HG03139 (cell line): ENCODE results near the gene EIF4G1.
A peak's percentile ranks its signal among the peaks of the same experiment; 100 is the strongest.
"Not testable (repeated sequence)": the region's sequence is repeated elsewhere in the genome, so short reads cannot be mapped to it uniquely, and the experiment has no call there.

Experiments
- ATAC-seq: cut with Tn5 transposase; IDR thresholded peaks from one replicate; pipeline ENCODE4 v1.9.1; 2021; ENCODE audit not compliant: unreplicated experiment

The EIF4G1 gene, protein sequence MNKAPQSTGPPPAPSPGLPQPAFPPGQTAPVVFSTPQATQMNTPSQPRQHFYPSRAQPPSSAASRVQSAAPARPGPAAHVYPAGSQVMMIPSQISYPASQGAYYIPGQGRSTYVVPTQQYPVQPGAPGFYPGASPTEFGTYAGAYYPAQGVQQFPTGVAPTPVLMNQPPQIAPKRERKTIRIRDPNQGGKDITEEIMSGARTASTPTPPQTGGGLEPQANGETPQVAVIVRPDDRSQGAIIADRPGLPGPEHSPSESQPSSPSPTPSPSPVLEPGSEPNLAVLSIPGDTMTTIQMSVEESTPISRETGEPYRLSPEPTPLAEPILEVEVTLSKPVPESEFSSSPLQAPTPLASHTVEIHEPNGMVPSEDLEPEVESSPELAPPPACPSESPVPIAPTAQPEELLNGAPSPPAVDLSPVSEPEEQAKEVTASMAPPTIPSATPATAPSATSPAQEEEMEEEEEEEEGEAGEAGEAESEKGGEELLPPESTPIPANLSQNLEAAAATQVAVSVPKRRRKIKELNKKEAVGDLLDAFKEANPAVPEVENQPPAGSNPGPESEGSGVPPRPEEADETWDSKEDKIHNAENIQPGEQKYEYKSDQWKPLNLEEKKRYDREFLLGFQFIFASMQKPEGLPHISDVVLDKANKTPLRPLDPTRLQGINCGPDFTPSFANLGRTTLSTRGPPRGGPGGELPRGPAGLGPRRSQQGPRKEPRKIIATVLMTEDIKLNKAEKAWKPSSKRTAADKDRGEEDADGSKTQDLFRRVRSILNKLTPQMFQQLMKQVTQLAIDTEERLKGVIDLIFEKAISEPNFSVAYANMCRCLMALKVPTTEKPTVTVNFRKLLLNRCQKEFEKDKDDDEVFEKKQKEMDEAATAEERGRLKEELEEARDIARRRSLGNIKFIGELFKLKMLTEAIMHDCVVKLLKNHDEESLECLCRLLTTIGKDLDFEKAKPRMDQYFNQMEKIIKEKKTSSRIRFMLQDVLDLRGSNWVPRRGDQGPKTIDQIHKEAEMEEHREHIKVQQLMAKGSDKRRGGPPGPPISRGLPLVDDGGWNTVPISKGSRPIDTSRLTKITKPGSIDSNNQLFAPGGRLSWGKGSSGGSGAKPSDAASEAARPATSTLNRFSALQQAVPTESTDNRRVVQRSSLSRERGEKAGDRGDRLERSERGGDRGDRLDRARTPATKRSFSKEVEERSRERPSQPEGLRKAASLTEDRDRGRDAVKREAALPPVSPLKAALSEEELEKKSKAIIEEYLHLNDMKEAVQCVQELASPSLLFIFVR (N-terminal part only)

DNA sequence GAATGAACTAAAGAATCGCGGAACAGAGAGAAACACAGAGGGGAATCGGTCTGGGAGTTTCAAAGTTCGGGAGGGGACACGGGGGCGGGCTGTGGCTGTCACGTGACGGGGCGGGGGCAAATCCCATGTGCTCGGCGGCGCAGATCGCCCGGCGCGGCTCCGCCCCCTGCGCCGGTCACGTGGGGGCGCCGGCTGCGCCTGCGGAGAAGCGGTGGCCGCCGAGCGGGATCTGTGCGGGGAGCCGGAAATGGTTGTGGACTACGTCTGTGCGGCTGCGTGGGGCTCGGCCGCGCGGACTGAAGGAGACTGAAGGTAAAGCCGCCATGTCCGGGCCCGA is at the start of gene EIF4G1:
Gene EIF4G1 (plus strand): TSS at position 244 of the 337 bp plus-strand sequence. CDS start 1,191 bp downstream, outside the sequence.
- ATAC-seq, result peak; percentile 82

DNA sequence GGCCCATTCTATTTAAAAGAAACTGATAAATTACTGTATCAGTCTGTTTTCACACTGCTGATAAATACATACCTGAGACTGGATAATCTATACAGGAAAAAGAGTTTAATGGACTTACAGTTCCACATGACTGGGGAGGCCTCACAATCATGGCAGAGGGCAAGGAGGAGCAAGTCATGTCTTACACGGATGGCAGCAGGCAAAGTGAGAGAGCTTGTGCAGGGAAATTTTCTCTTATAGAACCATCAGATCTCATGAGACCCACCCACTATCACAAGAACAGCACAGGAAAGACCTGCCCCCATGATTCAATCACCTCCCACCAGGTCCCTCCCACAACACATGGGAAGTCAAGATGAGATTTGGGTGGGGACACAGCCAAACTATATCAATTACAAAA is 47.2 kb upstream of the EIF4G1 start:
- not testable (repeated sequence) for ATAC-seq

DNA sequence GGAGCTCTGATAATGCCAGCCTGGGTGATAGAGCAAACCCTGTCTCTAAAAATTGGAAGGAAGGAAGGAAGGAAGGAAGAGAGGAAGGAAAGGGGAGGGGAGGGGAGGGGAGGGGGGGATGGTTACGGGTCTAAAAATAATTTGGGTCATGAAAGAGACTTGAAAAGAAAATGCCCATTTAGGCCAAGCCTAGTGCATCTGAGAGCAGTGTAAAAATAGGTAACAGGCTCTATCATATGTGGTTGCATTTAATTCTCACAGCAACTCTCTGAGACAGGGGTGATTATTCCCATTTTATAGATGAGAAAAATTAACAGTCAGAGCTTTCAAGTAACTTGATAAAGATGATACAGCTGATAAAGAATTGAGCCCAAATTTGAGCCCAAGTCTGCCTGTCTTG is 42.1 kb upstream of the EIF4G1 start:
- no peak for ATAC-seq

DNA sequence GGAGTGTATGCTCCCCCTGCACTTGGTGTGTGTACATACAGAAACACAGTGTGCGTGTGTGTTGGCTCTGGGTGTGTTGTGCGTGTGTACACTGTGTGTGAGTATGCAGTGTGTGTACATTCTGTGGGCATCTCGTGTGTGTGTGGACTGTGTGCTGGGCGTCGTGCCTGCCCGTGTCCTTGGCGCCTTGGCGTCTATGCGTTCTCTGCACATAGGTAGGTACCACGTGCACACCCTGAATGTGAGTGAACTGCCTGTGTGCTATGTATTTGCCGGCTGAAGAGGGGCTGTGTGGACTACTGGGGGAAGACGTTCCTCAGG is 39.1 kb upstream of the EIF4G1 start:
- no peak for ATAC-seq

DNA sequence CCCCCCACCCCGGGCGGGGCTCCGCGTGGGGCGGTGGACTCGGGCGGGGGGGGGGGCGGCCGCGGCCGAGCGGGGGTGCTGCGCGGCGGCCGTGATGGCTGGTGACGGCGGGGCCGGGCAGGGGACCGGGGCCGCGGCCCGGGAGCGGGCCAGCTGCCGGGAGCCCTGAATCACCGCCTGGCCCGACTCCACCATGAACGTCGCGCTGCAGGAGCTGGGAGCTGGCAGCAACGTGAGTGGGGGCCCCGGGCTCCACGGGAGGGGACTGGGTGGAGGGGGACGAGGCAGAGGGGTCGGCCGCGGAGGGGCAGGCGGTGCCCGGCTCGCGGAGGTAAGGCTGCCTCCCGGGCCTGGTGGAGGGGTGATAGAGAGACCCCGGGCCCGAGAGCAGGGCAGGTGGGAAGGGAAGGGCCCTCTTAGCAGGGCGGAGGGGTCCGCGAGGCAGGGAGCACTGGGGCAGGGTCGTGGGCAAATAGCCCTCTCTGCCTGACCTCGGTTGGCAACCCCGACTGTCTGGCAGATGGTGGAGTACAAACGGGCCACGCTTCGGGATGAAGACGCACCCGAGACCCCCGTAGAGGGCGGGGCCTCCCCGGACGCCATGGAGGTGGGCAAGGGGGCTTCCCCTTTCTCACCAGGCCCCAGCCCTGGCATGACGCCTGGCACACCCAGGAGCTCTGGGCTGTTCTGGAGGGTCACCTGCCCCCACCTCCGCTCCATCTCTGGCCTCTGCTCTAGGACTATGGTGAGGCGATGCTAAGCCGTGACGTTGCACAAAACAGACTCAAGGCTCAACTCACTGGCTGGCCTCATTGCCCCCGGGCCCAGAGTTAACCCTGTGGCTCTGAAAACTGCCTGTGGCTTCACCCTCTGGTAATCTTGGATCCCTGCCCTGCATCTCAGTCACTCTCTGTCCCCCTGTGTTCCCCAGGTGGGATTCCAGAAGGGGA is 38.2 kb upstream of the EIF4G1 start, which contains the start of gene ECE2:
Gene ECE2 (plus strand): TSS at position 62 of the 950 bp plus-strand sequence. CDS start 132 bp downstream, at position 194.
- ATAC-seq, result no peak

DNA sequence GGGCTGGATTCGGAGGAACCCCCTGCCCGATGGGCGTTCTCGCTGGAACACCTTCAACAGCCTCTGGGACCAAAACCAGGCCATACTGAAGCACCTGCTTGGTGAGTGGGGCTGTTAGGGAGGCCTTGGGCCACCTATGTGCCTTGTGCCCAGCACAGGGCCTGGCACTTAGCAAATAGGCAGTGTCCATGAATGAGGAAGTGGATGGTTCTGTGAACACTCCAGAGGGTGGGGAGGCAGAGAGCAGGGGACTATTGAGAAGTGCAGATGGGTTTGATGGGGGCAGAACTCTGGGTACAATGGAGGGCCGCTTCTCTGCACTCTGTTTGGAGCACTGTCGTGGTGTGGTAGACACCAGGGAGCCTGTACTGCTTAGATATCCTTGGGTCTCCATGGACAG is 37.0 kb upstream of the EIF4G1 start:
- no peak for ATAC-seq

DNA sequence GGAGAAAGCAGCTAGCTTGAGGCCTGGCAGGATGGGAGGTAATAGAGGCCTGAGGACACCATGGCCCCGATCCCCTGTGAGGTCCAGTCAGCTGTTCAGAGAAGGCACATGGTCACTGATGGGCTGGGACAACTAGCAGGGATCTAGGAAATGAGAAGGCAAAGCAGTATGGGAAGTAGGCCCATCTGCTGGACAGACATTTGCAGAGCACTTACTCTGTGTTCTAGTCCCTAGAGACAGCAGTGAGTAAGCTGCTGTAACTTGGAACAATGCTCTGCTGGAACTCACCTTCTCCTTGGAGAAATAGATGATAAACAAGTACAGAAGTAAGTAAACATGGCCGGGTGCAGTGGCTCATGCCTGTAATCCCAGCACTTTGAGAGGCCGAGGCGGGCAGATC is 31.5 kb upstream of the EIF4G1 start:
- ATAC-seq, result no peak

DNA sequence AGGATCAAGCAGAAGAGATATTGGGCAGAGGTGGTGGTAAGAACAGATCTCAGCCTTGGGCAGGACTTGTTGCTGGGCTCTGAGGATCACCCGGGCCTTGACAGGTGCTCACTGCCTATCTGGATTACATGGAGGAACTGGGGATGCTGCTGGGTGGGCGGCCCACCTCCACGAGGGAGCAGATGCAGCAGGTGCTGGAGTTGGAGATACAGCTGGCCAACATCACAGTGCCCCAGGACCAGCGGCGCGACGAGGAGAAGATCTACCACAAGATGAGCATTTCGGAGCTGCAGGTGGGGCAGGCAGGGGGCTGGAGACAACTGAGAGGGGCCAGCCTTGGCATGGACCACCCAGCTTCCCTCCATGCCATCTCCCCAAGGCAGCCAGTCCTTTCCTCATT is 30.7 kb upstream of the EIF4G1 start:
- no peak for ATAC-seq

DNA sequence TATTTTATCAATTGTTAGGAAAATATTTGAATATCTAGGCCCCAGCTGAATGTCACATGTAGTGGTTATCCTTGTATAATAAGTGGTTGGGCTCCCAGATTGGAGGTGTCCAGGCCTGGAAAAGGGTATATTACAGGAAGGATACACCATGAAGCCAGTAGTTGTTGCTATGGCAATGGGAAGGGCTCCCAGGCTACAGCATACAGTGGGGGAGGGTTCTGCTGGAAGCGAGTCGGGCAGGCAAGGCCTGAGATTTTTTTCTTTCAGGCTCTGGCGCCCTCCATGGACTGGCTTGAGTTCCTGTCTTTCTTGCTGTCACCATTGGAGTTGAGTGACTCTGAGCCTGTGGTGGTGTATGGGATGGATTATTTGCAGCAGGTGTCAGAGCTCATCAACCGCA is 29.7 kb upstream of the EIF4G1 start:
- ATAC-seq, result no peak

DNA sequence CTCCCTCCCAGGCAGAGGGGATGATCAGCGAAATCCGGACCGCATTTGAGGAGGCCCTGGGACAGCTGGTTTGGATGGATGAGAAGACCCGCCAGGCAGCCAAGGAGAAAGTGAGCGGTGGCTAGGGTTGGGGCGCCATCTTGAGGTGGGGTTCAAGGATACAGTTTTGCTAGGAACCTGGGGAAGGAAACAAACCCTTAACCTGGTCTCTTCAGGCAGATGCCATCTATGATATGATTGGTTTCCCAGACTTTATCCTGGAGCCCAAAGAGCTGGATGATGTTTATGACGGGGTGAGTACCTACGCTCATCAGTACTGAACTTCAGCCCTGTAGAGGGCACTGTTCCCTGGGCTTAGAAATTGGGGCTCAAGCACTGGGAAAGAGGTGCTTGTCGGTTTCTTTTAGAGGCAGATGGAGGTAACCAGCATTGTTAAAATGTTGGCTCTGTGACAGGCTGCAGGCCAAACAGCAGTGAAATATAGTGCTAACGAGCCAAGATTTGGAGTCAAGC is 24.9 kb upstream of the EIF4G1 start:
- ATAC-seq, result no peak

DNA sequence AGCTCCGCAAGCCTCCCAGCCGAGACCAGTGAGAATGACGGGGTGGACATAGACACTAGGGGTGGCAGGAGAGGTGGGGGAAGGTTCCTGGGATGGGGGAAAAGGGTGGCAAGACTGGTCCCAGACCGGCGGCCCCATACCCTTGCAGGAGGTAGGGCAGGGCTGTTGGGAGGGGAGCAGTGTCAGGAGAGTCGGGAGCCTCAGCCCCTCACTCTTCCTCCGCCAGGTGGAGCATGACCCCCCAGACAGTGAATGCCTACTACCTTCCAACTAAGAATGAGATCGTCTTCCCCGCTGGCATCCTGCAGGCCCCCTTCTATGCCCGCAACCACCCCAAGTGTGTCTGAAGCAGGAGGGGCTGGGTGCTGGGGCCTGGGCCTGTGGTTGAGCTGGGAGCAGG is 24.1 kb upstream of the EIF4G1 start:
- no peak for ATAC-seq

DNA sequence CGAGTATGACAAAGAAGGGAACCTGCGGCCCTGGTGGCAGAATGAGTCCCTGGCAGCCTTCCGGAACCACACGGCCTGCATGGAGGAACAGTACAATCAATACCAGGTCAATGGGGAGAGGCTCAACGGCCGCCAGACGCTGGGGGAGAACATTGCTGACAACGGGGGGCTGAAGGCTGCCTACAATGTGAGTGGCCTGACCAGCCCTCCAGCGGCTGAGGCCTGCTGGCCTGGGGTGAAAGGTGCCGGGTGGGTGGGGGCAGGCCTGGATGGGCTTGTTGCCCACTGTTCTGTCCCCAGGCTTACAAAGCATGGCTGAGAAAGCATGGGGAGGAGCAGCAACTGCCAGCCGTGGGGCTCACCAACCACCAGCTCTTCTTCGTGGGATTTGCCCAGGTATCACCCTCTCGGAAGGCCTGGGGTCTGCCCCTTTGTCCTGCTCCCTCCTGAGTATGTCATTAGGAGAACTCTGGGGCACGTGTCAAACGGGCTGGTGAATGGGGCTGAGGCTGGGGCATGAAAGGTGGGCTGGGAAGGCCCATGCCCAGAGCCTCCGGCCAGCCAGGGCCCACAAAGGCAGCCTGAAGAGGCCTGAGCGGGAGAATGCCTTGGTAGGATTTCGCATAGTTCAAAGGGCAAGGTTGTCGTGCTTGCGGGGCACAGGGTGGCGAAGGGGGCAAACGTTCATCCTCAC is 23.2 kb upstream of the EIF4G1 start:
- no peak for ATAC-seq

DNA sequence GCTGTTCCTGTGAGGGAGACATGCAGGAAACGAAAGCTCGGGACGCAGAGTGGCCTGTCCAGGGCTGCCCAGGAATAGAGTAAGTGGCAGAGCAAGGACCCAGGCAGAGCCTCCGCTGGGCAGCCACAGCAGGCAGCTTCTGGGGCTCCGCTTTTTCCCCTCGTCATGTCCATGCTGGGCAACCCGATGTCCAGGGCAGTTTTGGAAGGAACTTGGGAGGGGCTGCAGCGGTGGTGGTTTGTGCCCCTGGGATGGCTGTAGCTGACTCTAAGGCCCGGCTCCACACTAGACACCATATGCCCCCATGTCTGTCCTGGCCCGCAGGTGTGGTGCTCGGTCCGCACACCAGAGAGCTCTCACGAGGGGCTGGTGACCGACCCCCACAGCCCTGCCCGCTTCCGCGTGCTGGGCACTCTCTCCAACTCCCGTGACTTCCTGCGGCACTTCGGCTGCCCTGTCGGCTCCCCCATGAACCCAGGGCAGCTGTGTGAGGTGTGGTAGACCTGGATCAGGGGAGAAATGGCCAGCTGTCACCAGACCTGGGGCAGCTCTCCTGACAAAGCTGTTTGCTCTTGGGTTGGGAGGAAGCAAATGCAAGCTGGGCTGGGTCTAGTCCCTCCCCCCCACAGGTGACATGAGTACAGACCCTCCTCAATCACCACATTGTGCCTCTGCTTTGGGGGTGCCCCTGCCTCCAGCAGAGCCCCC is 22.5 kb upstream of the EIF4G1 start:
- no peak for ATAC-seq

DNA sequence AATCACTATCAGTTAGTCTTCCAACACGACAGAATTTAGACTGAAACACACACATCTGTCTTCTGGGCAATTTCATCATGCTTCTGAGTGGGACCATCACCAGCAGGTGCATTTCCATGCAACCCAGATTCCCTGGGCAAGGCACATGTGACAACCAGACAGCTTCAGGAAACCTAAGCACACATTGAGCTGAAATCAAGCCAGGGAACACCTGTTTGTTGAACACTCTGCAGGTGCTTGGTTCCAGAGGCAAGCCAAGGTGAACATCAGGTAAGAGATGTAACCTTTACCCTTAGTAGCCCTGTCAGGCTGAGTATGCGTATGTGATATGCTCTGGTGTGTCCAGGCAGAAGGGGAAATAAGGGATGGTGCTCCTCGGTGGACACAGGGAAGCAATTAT is 18.6 kb upstream of the EIF4G1 start:
- ATAC-seq, result no peak

DNA sequence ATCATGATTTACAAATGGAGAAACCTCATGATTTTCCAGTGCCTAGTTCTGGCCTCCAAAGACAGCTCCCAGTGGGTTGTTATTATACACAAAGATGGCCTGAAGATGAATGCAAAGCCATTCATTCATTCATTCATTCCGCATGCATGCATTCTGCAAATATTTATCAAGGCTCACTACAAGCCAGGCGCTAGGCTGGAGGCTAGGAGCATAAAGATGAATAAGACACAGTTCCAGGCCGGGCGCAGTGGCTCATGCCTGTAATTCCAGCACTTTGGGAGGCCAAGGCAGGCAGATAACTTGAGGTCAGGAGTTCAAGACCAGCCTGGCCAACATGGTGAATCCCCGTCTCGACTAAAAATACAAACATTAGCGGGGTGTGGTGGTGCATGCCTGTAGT is 17.8 kb upstream of the EIF4G1 start:
- no peak for ATAC-seq

DNA sequence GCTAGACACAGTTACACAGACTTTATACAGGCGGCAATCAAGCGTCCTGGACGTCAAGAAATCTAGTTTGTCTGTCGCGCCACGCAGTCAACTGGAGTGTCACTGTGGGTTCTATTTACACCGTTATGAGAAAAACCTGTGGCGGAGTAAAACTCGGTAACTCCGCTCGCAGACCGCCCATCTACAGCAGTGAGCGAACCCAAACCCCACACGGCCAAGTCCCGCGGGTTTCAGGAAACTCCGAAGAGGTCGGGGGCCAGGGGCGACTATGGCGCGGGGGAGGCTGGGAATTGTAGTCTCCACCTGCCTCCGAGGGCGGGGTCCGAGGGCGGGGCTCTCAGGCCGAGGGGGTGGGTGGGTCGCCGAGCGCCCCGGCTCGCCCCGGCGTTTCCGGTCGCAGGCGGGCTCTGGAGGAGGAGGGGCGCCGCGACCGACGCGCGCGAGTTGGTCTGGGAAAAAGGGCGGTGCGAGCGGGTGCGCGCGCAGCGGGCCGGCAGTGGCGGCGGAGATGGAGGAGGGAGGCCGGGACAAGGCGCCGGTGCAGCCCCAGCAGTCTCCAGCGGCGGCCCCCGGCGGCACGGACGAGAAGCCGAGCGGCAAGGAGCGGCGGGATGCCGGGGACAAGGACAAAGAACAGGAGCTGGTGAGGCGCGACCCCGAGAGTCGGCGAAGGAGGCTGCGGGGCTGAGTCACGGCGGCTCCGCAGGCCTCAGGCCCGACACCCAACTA is 15.5 kb upstream of the EIF4G1 start, which contains the start of gene PSMD2:
Gene PSMD2 (plus strand): TSS at position 483 of the 729 bp plus-strand sequence. CDS start 26 bp downstream, at position 509.
- peak; percentile 93 for ATAC-seq

DNA sequence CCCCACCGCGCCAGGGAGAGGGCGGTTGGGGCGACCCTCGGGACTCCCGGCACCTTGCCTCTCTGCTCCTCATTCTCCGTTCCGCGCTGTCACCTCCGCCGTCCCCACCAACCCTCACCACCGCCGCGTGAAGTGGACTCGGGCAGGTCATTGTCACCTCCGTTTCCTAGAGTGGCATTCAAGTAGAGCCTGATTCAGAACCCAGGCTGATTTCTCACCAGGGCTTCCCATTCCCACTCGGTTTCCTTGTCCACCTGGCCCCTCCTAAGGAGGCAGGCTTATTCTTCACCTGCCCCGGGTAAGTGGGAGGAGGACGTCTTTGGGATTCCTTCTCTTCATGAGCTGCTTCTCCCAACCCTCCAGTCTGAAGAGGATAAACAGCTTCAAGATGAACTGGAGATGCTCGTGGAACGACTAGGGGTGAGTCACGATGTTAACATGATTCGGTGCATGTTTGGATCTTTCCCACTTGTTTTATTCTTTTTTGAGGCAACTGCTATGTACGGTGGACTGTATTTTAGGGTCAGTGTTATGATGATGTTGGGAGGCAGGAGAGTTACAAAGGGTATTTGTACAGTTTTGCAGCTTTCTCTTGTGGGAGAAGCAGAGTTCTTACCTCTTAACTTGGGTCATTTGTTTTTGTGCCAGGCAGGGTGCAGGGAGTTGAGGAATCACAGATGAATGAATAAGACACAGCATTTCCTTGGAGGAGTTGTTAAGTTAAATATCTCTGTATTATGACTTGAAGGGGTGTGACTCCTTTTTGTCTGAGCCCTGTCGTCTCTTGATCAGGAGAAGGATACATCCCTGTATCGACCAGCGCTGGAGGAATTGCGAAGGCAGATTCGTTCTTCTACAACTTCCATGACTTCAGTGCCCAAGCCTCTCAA is 14.7 kb upstream of the EIF4G1 start:
- ATAC-seq, result no peak
